CD4-positive, alpha-beta T cell (primary cell): Measurements from ENCODE around the gene HSD17B1. TPM values are rescaled to one million over a fixed set of nuclear protein-coding genes. Genes with fewer than 3 reads are reported as not detected.

Source experiments
- ATAC-seq: fragments of 200-7000 bp; cut with Tn5 transposase; one replicate; pipeline ENCODE4 v1.10.0; 2022; ENCODE audit warnings: mild to moderate bottlenecking; ENCODE audit not compliant: poor library complexity
- CTCF ChIA-PET: fragments of 350-600 bp; sonication (Branson Sonifier 250); formaldehyde crosslinking; loops from one replicate; lab custom pipeline; 2021; ENCODE audit warnings: antibody characterized with exemption, inconsistent platforms; lab: Charles Lee
- POLR2A ChIA-PET: fragments of 350-600 bp; sonication (Branson Sonifier 250); formaldehyde crosslinking; loops from one replicate; lab custom pipeline; 2021; ENCODE audit warnings: antibody characterized with exemption, inconsistent platforms; lab: Charles Lee
- DNase-seq, 14 experiments: peaks; one replicate each; pipeline ENCODE4 v3.0.0-alpha.2; 2013 to 2020; ENCODE audit warnings: mixed read lengths in 2 of 14
- H3K27ac ChIP-seq, 2 donors: one replicate each; pipeline versions ENCODE4 v1.5.1 to v1.7.0; 2013; ENCODE audit warnings: low read length in 2 of 2, low read depth in 1 of 2, mild to moderate bottlenecking in 1 of 2
- H3K27me3 ChIP-seq, 2 experiments: 1 replicate in 1 of 2; 2 replicates in 1 of 2; pipeline versions ENCODE4 v1.6.1 to v1.7.0; 2013; ENCODE audit warnings: low read length in 2 of 2, control low read depth in 1 of 2, mild to moderate bottlenecking in 1 of 2, moderate library complexity in 1 of 2; ENCODE audit not compliant: insufficient read depth in 2 of 2, control insufficient read depth in 1 of 2
- H3K36me3 ChIP-seq: one replicate; pipeline ENCODE4 v1.6.1; 2013; ENCODE audit warnings: low read length, control low read depth; ENCODE audit not compliant: insufficient read depth
- H3K4me1 ChIP-seq: one replicate; pipeline ENCODE4 v1.6.1; 2013; ENCODE audit warnings: low read length, control low read depth; ENCODE audit not compliant: insufficient read depth
- H3K4me3 ChIP-seq: one replicate; pipeline ENCODE4 v1.5.1; 2013; ENCODE audit warnings: mild to moderate bottlenecking, low read length, moderate library complexity
- H3K9me3 ChIP-seq, 2 experiments: 1 replicate in 1 of 2; 2 replicates in 1 of 2; pipeline versions ENCODE4 v1.6.1 to v1.7.0; 2013; ENCODE audit warnings: low read length in 2 of 2, mild to moderate bottlenecking in 2 of 2, control low read depth in 1 of 2, moderate library complexity in 1 of 2; ENCODE audit not compliant: control insufficient read depth in 1 of 2, insufficient read depth in 1 of 2
- H3K27ac Mint-ChIP-seq: one replicate; pipeline ENCODE4 v1.8.0; 2020; ENCODE audit warnings: mixed read lengths
- H3K27me3 Mint-ChIP-seq: one replicate; pipeline ENCODE4 v1.8.0; 2021; ENCODE audit warnings: mixed read lengths
- H3K36me3 Mint-ChIP-seq: one replicate; pipeline ENCODE4 v1.8.0; 2021; ENCODE audit warnings: low read depth, mixed read lengths
- H3K4me1 Mint-ChIP-seq: one replicate; pipeline ENCODE4 v1.8.0; 2021; ENCODE audit warnings: low read depth, mixed read lengths
- H3K4me3 Mint-ChIP-seq: one replicate; pipeline ENCODE4 v1.8.0; 2020; ENCODE audit warnings: mild to moderate bottlenecking, mixed read lengths
- H3K9me3 Mint-ChIP-seq: one replicate; pipeline ENCODE4 v1.8.0; 2020; ENCODE audit warnings: mixed read lengths
- CTCF ChIP-seq: fragments of 200-600 bp; IDR thresholded peaks from one replicate; pipeline ENCODE4 v1.8.0; 2022; ENCODE audit warnings: antibody characterized with exemption, mild to moderate bottlenecking
- intact Hi-C, 2 experiments: fragments of 100-400 bp; cut with DNase I in 1 of 2; cut with micrococcal nuclease in 1 of 2; formaldehyde crosslinking; loops; one replicate each; pipeline versions ENCODE4 v1.15.1 to v1.9.0; 2023 to 2025; cut with DNase I, micrococcal nuclease
- total RNA-seq, 174 experiments: library from RNA in 2 of 174; stranded (reverse) in 2 of 174; gene quantifications; one replicate each; pipeline ENCODE4 v1.2.3 and lab custom pipeline; 2021 to 2026

HSD17B1 gene
- total RNA-seq, 2 experiments from 2014 or later, result 0.80 to 0.81 TPM

- Histone ChIP-seq H3K27me3 (no peaks in the 10 kb centered on the region), H3K4me1 (peaks cover 30% of the 10 kb centered on the region), H3K36me3 (peaks cover 5% of the 10 kb centered on the region), H3K9me3 (no peaks in the 10 kb centered on the region), H3K27ac (no peak overlapping the region), H3K4me3 (no peak overlapping the region)
- CTCF ChIA-PET, result interaction anchor here (1.1 to 1.2 kb wide), 2 partner anchors 12 to 29 kb away, joined by 3 read pairs; no protein-coding TSS in a partner anchor
- Mint-ChIP-seq H3K27ac (no peak overlapping the region), H3K4me3 (peak overlapping the region; percentile 35), H3K27me3 (no peaks in the 10 kb centered on the region), H3K9me3 (no peaks in the 10 kb centered on the region), H3K36me3 (no peaks in the 10 kb centered on the region), H3K4me1 (peaks cover 23% of the 10 kb centered on the region)
- no peak for TF ChIP-seq CTCF
- DNase-seq (no peak), ATAC-seq (no peak)
- POLR2A ChIA-PET, result interaction anchor here (0.7 to 2.1 kb wide), 6 partner anchors 12 to 273 kb away, joined by 3 to 20 read pairs (median 5); partner anchors contain the start of genes NAGLU and PSMC3IP
- intact Hi-C loops, result loop anchor here in 1 of 2 experiments (1.0 kb wide), 1 partner anchor 27 kb away; no protein-coding TSS in a partner anchor
Observed at GRCh38 chr17:42548993-42549755, 3.5 kb upstream of the HSD17B1 start.

GRCh38 chr17:42553161-42553818, 567 bp downstream of the HSD17B1 start:
- Mint-ChIP-seq H3K27me3 (no peaks in the 10 kb centered on the region), H3K4me1 (peaks cover 39% of the 10 kb centered on the region), H3K9me3 (no peaks in the 10 kb centered on the region), H3K36me3 (no peaks in the 10 kb centered on the region), H3K27ac (peak overlapping the region; percentile 90), H3K4me3 (peak overlapping the region; percentile 93)
- H3K4me1 ChIP-seq, result peaks cover 37% of the 10 kb centered on the region
- POLR2A ChIA-PET, result interaction anchor here (1.1 to 2.6 kb wide), 5 partner anchors 14 to 241 kb away, joined by 3 to 14 read pairs (median 10); partner anchors contain the start of genes MLX, NAGLU and PSMC3IP
- no peak for TF ChIP-seq CTCF
- CTCF ChIA-PET, result no interaction called here
- H3K4me3 ChIP-seq, result no peak overlapping the region
- intact Hi-C loops, result no loop called here
- ATAC-seq (no peak), DNase-seq (peak in 1 of 14 experiments; percentile 37)
- H3K9me3 ChIP-seq, result no peaks in the 10 kb centered on the region
- peaks cover 5% of the 10 kb centered on the region for H3K36me3 ChIP-seq
- no peaks in the 10 kb centered on the region for H3K27me3 ChIP-seq
- H3K27ac ChIP-seq, result no peak overlapping the region

GRCh38 chr17:42553866-42554249, 1.1 kb downstream of the HSD17B1 start:
- POLR2A ChIA-PET, result interaction anchor here (0.6 to 2.6 kb wide), 11 partner anchors 10 to 278 kb away, joined by 3 to 14 read pairs (median 5); partner anchors contain the start of genes MLX, NAGLU, PSMC3IP and RETREG3
- intact Hi-C loops, result loop anchor here (2.0 kb wide), 2 partner anchors 23 kb away; partner anchors contain the start of gene PSMC3IP (in 1 of the 2)
- peak in 4 of 14 experiments; percentile 11 to 56 (median 40) for DNase-seq
- peaks cover 5% of the 10 kb centered on the region for H3K36me3 ChIP-seq
- Mint-ChIP-seq H3K27ac (peak overlapping the region; percentile 90), H3K36me3 (no peaks in the 10 kb centered on the region), H3K27me3 (no peaks in the 10 kb centered on the region), H3K4me1 (peaks cover 36% of the 10 kb centered on the region), H3K9me3 (no peaks in the 10 kb centered on the region), H3K4me3 (peak overlapping the region; percentile 93)
- H3K27ac ChIP-seq, result peak overlapping the region; percentile 76 to 83
- H3K4me1 ChIP-seq, result peaks cover 31% of the 10 kb centered on the region
- CTCF ChIA-PET, result interaction anchor here (1.0 to 2.0 kb wide), 2 partner anchors 24 to 270 kb away, joined by 3 to 15 read pairs; partner anchors contain the start of genes BECN1 and PSMC3IP
- ATAC-seq, result peak; percentile 27
- no peaks in the 10 kb centered on the region for H3K27me3 ChIP-seq
- peak overlapping the region; percentile 84 for H3K4me3 ChIP-seq
- no peak for TF ChIP-seq CTCF
- no peaks in the 10 kb centered on the region for H3K9me3 ChIP-seq
